ENCODE data around the gene MAK. TPM values are rescaled to one million over a fixed set of nuclear protein-coding genes. Genes with fewer than 3 reads are reported as not detected.

MAK gene, protein sequence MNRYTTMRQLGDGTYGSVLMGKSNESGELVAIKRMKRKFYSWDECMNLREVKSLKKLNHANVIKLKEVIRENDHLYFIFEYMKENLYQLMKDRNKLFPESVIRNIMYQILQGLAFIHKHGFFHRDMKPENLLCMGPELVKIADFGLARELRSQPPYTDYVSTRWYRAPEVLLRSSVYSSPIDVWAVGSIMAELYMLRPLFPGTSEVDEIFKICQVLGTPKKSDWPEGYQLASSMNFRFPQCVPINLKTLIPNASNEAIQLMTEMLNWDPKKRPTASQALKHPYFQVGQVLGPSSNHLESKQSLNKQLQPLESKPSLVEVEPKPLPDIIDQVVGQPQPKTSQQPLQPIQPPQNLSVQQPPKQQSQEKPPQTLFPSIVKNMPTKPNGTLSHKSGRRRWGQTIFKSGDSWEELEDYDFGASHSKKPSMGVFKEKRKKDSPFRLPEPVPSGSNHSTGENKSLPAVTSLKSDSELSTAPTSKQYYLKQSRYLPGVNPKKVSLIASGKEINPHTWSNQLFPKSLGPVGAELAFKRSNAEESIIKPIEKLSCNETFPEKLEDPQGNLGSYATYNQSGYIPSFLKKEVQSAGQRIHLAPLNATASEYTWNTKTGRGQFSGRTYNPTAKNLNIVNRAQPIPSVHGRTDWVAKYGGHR
- not detected in 2 replicates for total RNA-seq (ENCODE audit: low replicate concordance)

GRCh38 chr6:10837995-10838793 is at the start of gene MAK:
TSS of gene MAK (minus strand) at chr6:10838539. CDS start at chr6:10830648, 7,891 bp downstream.

DNA sequence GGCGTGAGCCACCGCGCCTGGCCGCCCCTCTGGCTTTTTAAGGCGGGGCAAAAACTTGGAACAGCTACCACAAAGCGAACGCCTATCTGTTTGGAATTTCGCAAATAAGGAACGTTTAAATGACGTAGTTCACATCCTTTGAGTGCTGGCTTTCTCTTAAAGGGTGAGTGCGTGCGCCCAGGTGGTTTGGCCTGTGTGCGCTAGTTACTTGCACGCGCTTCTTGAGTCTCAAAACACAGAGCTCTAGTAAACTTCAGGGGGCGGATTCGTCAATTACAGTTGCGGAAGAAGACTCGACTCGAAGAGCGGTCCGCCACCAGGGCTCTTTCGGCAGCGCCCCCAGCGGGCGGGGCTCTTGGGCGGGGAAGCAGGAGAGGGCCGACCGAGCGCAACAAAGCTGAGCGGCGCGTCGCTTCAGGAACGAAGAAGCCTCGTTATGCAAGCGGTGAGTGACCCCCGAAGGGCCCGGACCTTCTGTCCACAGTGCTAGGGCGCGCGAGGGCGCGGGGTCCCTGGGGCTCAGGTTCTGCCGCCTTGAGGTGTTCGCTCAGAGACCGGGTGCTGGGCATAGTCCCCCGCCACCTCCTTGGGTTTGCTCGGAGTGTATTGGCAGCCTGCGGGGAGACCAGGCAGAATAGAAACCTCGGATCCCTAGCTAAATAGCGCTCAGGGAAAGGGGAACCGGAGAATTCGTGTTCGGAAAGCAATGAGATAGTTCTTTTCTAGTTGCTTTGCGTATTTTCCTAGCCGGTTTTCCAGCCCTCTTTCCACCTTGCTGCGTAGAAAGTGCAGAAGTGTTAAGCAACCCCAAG is 48.6 kb upstream of the MAK start, which contains the start of gene SYCP2L:
Gene SYCP2L, plus strand, starts transcription at position 362 of the 812 bp plus-strand sequence. Its CDS starts 75 bp downstream, at position 437.

GRCh38 chr6:10747251-10747972 is 90.9 kb downstream of the MAK start, which contains the start of gene TMEM14B:
TSS of gene TMEM14B (plus strand) at chr6:10747805. CDS start at chr6:10749246, 1,441 bp downstream.

DNA sequence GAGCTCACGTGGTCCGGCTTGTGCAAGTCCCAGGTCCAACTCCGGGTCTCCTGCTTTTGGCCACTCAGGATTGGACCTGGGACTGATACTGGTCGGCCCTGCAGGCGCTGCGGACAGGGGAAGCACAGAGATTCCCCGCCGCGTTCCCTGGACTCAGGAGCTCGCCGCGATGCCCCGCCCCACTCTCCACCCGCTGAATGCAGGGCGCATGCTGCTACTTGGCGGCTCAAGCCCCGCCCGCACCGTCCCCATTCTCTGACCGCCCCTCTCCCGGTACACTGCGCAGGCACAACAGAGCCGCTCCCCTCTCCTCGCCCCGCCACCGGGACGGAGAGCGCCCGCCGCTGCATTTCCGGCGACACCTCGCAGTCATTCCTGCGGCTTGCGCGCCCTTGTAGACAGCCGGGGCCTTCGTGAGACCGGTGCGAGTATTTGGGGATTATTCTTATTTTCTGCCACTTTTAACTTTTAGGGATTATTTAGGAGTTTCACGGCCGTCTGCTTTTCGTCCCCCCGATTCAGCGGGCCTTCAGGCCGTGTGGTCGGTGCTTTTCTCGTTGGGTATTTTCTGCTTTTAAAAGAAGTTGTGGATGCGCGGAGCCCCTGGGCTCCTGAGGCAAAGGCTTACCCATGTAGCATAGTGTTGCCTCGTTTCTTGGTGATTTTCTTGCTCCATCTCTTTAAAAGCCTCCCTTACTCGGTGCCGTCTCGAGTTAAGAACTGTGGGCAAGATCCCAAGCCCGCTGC is 115.3 kb downstream of the MAK start, which contains the start of gene TMEM14C:
Gene TMEM14C, plus strand, starts transcription at position 251 of the 747 bp plus-strand sequence. CDS start 1,544 bp downstream, outside the sequence.

Other genes starting within 250 kb of the MAK start
- gene C6orf52, start 143.9 kb downstream of the MAK start, total RNA-seq (ENCODE audit: low replicate concordance), result 0.38 TPM in 1 of 2 replicates, not detected in the other
- gene PAK1IP1, start 143.6 kb downstream of the MAK start, total RNA-seq (ENCODE audit: low replicate concordance), result 7.6 and 13.2 TPM in 2 replicates
- 81.3 and 114 TPM in 2 replicates for gene TMEM14C, start 115.5 kb downstream of the MAK start, total RNA-seq (ENCODE audit: low replicate concordance)
- 43.2 and 66.3 TPM in 2 replicates for gene TMEM14B, start 90.7 kb downstream of the MAK start, total RNA-seq (ENCODE audit: low replicate concordance)
- gene GCM2, start 43.5 kb upstream of the MAK start, total RNA-seq (ENCODE audit: low replicate concordance), result not detected in 2 replicates
- 0.08 TPM in 1 of 2 replicates, not detected in the other for gene SYCP2L, start 48.5 kb upstream of the MAK start, total RNA-seq (ENCODE audit: low replicate concordance)
- 0.12 TPM in 1 of 2 replicates, not detected in the other for gene ELOVL2, start 205.8 kb upstream of the MAK start, total RNA-seq (ENCODE audit: low replicate concordance)

All from smooth muscle cell of the coronary artery (primary cell).